Loucy (cell line): ENCODE measurements around the gene PTPRQ.

Experiments
- H2AFZ ChIP-seq: fragments of 200-600 bp; sonication (generic); 2 replicates; pipeline ENCODE4 v1.6.0; 2016; ENCODE audit warnings: antibody characterized with exemption, mild to moderate bottlenecking, low read length, moderate library complexity
- H3F3A ChIP-seq: fragments of 200-600 bp; 2 replicates; pipeline ENCODE4 v1.6.0; 2016; ENCODE audit warnings: antibody characterized with exemption, low read depth, mild to moderate bottlenecking
- H3K27me3 ChIP-seq: fragments of 200-600 bp; sonication (generic); 2 replicates; pipeline ENCODE4 v1.6.1; 2014; ENCODE audit warnings: low read length, mild to moderate bottlenecking; ENCODE audit not compliant: insufficient read depth, poor library complexity, severe bottlenecking
- H3K36me3 ChIP-seq: fragments of 200-600 bp; sonication (generic); 2 replicates; pipeline ENCODE4 v1.6.1; 2016; ENCODE audit warnings: low read length; ENCODE audit not compliant: insufficient read depth
- H3K4me1 ChIP-seq: fragments of 200-600 bp; sonication (generic); 2 replicates; pipeline ENCODE4 v1.5.1; 2014; ENCODE audit warnings: low read length, mild to moderate bottlenecking; ENCODE audit not compliant: insufficient read depth, poor library complexity, severe bottlenecking
- H3K4me2 ChIP-seq: fragments of 200-600 bp; sonication (generic); 2 replicates; pipeline ENCODE4 v1.6.0; 2014; ENCODE audit warnings: antibody characterized with exemption, low read length, low read depth, mild to moderate bottlenecking; ENCODE audit not compliant: poor library complexity, severe bottlenecking
- H3K4me3 ChIP-seq: fragments of 200-600 bp; sonication (generic); 2 replicates; pipeline ENCODE4 v1.5.1; 2014; ENCODE audit warnings: low read length, mild to moderate bottlenecking, mixed read lengths; ENCODE audit not compliant: poor library complexity, severe bottlenecking
- H3K79me2 ChIP-seq: fragments of 200-600 bp; sonication (generic); 2 replicates; pipeline ENCODE4 v1.6.1; 2014; ENCODE audit warnings: low read length; ENCODE audit not compliant: insufficient read depth
- H3K9ac ChIP-seq: fragments of 200-600 bp; sonication (generic); 2 replicates; pipeline ENCODE4 v1.6.0; 2014; ENCODE audit warnings: mild to moderate bottlenecking, low read depth, low read length, moderate library complexity; ENCODE audit not compliant: poor library complexity, severe bottlenecking
- H3K9me2 ChIP-seq: fragments of 200-600 bp; sonication (generic); replicated peaks from 2 replicates; pipeline ENCODE4 v1.6.1; 2016; ENCODE audit warnings: low read depth, low read length, mixed read lengths
- H3K9me3 ChIP-seq: fragments of 200-600 bp; sonication (generic); 2 replicates; pipeline ENCODE4 v1.6.1; 2014; ENCODE audit warnings: mild to moderate bottlenecking, antibody characterized with exemption, low read length, low read depth; ENCODE audit not compliant: insufficient read depth
- H4K20me1 ChIP-seq: fragments of 200-600 bp; sonication (generic); 2 replicates; pipeline ENCODE4 v1.6.0; 2014; ENCODE audit warnings: antibody characterized with exemption, low read length, mild to moderate bottlenecking; ENCODE audit not compliant: insufficient read depth, poor library complexity, severe bottlenecking
- CTCF ChIP-seq: fragments of 200-600 bp; sonication (generic); conservative IDR thresholded peaks from 2 replicates; pipeline ENCODE4 v1.5.1; 2014; ENCODE audit warnings: mild to moderate bottlenecking, antibody characterized with exemption, low read length
- EZH2phosphoT487 ChIP-seq: fragments of 200-600 bp; IDR thresholded peaks from 2 replicates; pipeline ENCODE4 v1.6.1; 2018; ENCODE audit warnings: antibody characterized with exemption, mild to moderate bottlenecking, moderate library complexity, borderline replicate concordance

Gene PTPRQ

GRCh38 chr12:80721326-80721725, 277.3 kb downstream of the PTPRQ start:
- H3K9me2 ChIP-seq = no peaks in the 10 kb centered on the region
- H3K79me2 ChIP-seq = no peaks in the 10 kb centered on the region
- H3F3A ChIP-seq = no peaks in the 10 kb centered on the region

More at GRCh38 chr12:80721326-80721725, 277.3 kb downstream of the PTPRQ start:
- Histone ChIP-seq H3K36me3 (no peaks in the 10 kb centered on the region), H3K4me3 (no peak overlapping the region), H4K20me1 (no peaks in the 10 kb centered on the region), H3K4me1 (no peaks in the 10 kb centered on the region), H3K9me3 (no peaks in the 10 kb centered on the region), H2AFZ (no peak overlapping the region), H3K9ac (no peak overlapping the region), H3K27me3 (no peaks in the 10 kb centered on the region), H3K4me2 (no peak overlapping the region)
- TF ChIP-seq EZH2phosphoT487 = no peak
- TF ChIP-seq CTCF = no peak
